Hepatocyte (in vitro differentiated cells): ENCODE measurements around the gene ITGA11.

Source experiments
- CTCF ChIP-seq: fragments of 200-600 bp; sonication (generic); IDR thresholded peaks from 2 replicates; pipeline ENCODE4 v1.5.1; 2016; ENCODE audit warnings: antibody characterized with exemption, mild to moderate bottlenecking; ENCODE audit not compliant: poor library complexity
- EZH2 ChIP-seq: fragments of 200-600 bp; sonication (generic); IDR thresholded peaks from 2 replicates; pipeline ENCODE4 v1.6.1; 2016; ENCODE audit warnings: antibody characterized with exemption, mild to moderate bottlenecking, borderline replicate concordance
- EZH2phosphoT487 ChIP-seq: fragments of 200-600 bp; sonication (generic); IDR thresholded peaks from one replicate; pipeline ENCODE4 v1.6.1; 2018; ENCODE audit warnings: antibody characterized with exemption, mild to moderate bottlenecking, low read depth, moderate library complexity; ENCODE audit not compliant: unreplicated experiment, severe bottlenecking

GRCh38 chr15:68289621-68290352, 142.2 kb downstream of the ITGA11 start:
- TF ChIP-seq CTCF (no peak), EZH2 (no peak), EZH2phosphoT487 (no peak)
